Activated CD4-positive, alpha-beta T cell treated with anti-CD3 and anti-CD28 coated beads for 4 hours (primary cell): ENCODE measurements around the gene RNF217.
"Not testable (repeated sequence)": the region's sequence is repeated elsewhere in the genome, so short reads cannot be mapped to it uniquely, and the experiment has no call there.

Source experiments
- DNase-seq, 2 donors: peaks; one replicate each; pipeline ENCODE4 v3.0.0-alpha.2; 2020

RNF217 gene

GRCh38 chr6:125102411-125102810 is 140.2 kb downstream of the RNF217 start:
- no peak for DNase-seq

- DNase-seq = no peak
Observed at GRCh38 chr6:125102891-125103290, 140.7 kb downstream of the RNF217 start.

DNA sequence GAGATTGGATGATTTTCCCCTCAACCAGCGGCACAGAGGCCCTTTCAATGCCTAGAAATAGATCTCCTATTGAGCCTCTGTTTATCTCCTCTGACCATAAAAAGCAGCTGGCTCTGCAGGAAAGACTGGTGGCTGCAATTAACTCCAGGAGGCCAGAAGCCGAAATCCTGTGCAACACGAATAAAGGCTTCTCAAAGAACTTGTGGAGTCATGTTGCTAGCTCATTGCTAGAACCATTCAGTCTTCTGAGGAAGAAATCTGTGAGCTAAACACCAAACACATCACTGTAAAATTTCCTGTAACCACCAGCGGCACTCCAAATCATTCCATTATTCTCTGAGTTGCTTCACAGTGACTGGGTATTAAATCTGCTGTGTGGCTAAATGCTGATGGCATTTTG is 142.2 kb downstream of the RNF217 start:
- DNase-seq = no peak

GRCh38 chr6:125107048-125107447 is 144.8 kb downstream of the RNF217 start:
- DNase-seq = no peak

DNA sequence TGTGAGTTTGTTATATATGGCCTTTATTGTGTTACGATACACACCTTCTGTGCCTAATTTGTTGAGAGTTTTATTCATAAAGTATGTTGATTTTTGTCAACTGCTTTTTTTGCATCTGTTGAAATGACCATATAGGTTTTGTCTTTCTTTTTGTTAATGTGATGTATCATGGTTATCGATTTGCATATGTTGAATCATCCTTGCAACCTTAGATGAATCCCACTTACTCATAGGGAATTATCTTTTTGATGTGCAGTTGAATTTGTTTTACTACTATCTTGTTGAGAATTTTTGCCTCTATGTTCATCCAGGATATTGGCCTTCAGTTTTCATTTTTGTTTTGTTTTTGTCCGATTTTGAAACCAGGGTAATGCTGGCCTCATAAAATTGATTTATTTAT is 145.7 kb downstream of the RNF217 start:
- no peak for DNase-seq

GRCh38 chr6:125110056-125110455 is 147.8 kb downstream of the RNF217 start:
- DNase-seq = no peak

GRCh38 chr6:125111219-125111983 is 149.2 kb downstream of the RNF217 start:
- DNase-seq = no peak

GRCh38 chr6:125112934-125113333 is 150.7 kb downstream of the RNF217 start:
- no peak for DNase-seq

GRCh38 chr6:125114248-125114858 is 152.1 kb downstream of the RNF217 start:
- DNase-seq = peak in 1 of 2 donors; percentile 31

GRCh38 chr6:125116170-125116569 is 153.9 kb downstream of the RNF217 start:
- no peak for DNase-seq

DNA sequence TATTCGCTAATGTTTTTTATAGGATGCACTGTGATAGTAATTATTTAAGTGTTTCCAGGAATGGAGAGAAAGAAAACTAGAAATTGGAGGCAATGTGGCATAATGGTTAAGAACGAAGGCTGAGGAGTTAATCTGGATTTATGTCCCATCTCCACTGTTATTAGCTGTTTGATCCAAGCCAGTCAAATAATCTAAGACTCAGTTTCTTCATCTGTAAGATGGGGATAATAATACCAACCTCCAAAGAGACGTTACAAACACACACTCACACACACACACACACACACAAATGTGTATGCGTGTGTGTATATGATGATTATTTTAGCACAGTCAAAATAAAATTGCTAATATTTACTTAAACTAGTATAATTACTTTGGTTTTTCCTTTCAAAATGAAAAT is 154.5 kb downstream of the RNF217 start:
- no peak for DNase-seq

DNA sequence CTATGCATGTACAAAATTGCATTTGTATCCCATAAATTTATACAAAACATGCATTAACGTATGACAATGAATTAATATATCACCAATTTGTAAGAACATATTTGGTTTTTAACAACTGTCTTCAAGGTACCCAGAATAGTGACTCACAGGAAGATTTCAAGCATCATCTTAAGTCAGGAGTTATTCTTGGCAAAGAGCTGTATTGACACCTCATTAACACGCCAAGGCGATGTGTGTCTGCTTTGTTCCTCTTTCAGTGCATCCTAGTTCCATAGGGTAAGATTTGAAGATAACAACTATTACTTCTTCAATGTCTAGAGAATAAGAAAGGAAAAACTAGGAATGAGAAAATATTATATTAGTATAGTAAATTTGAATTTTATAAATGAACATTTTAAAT is 155.6 kb downstream of the RNF217 start:
- DNase-seq = no peak

GRCh38 chr6:125120054-125120590 is 157.9 kb downstream of the RNF217 start:
- no peak for DNase-seq

- DNase-seq = no peak
Observed at GRCh38 chr6:125121894-125122293, 159.7 kb downstream of the RNF217 start.

GRCh38 chr6:125123051-125123450 is 160.8 kb downstream of the RNF217 start:
- no peak for DNase-seq

- DNase-seq = no peak
Observed at GRCh38 chr6:125123468-125124048, 161.3 kb downstream of the RNF217 start.

DNA sequence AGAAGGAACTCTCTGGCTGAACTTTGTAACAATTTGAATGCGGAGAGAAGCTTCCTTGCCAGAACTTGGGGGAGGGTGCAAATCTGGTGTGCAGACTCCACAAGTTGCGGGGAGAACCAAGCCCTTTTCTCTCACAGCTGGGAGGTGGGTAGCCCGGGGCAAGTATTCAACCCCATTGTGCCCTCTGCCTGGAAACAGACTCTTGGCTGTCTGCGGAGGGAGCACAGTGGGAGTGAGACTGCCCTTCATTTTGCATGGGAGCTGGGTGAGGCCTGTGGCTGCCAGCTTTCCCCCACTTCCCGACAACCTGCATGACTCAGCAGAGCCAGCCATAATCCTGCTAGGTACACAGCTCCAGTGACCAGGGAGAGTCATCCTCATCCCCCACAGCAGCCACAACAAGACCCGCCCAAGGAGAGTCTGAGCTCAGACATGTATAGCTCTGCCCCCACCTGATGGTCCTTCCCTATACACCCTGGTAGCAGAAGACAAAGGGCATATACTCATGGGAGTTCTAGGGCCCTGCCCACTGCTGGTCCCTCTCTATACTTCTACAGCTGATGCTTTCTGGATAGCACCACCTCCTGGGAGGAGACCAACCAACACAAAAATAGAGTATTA is 161.9 kb downstream of the RNF217 start:
- no peak for DNase-seq

DNA sequence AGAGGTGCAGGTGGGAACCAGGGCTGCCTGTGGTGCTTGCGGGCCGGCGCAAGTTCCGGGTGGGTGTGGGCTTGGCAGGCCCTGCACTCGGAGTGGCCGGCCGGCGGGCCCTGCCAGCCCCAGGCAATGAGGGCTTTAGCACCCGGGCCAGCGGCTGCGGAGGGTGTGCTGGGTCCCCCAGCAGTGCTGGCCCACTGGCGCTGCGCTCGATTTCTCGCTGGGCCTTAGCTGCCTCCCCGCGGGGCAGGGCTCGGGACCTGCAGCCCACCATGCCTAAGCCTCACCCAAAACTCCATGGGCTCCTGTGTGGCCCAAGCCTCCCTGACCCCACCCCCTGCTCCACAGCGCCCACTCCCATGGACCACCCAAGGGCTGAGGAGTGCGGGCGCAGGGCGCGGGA is 163.6 kb downstream of the RNF217 start:
- not testable (repeated sequence) for DNase-seq

GRCh38 chr6:125129354-125129753 is 167.1 kb downstream of the RNF217 start:
- no peak for DNase-seq

- no peak for DNase-seq
Observed at GRCh38 chr6:125132058-125132457, 169.8 kb downstream of the RNF217 start.

DNA sequence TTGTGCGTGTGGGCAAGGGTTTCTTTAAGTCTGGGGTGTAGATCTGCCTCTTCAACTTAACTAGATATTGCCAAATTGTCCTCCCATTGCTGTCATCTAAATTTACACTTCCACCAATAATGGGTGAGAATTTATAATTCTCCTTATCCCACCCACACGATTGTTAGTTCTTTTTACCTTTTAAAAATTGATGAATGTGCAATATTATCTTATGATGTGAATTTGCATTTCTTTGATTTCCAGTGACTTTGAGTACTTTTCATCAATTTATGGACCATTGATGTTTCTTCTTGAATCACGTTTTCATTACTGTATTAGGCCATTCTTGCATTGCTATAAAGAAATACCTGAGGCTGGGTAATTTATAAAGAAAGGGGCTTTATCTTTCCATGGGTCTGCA is 174.1 kb downstream of the RNF217 start:
- no peak for DNase-seq

DNA sequence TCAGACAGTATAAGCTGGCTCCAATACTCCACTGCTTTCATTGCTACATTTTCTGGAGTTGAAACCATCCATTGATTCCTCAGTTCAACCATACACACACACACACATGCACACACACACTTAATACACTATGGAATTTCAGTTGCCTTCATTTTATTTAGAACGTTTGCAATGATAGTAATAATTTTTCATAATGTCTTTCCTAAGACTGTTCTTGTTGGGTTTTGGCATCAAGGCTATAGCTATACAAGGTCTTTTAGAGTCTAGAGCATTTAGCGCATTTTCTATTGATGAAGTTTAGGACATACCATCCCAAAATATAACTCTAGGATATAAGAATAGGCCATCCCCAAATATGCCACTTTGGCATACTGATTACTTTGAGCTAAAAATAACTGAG is 175.8 kb downstream of the RNF217 start:
- no peak for DNase-seq

DNA sequence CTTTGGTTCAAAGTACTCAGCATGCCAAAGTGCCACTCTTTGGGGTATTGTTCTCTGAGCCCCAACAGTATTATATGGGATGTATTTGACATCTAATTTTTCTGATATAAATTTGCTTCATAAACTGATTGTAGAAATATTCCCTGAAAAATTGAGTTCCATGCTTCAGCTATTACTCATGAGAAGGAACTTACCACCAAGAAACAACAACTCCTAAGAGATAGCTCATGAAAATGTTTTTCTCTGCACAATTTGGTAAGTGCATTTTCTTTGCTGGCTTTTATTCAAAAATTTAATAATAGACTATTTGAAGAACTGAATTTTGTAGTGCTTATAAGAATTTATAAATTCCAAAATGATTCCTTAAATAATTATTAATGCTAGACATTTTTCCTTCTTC is 178.6 kb downstream of the RNF217 start:
- DNase-seq = no peak
